Kidney (tissue), 14 donors: ENCODE results near the gene EPHB1. TPM values are rescaled to one million over a fixed set of nuclear protein-coding genes. Genes with fewer than 3 reads are reported as not detected.

ENCODE experiments used
- DNase-seq, 5 donors: peaks; one replicate each; pipeline ENCODE4 v3.0.0-alpha.2; 2013 to 2020
- FAIRE-seq: peaks from 2 replicates; lab custom pipeline; 2012; peaks lifted over from hg19 to GRCh38; lab: Jason Lieb, UNC
- H3K27ac ChIP-seq, 2 donors: one replicate each; pipeline ENCODE4 v1.7.0; 2013; ENCODE audit warnings: low read depth in 2 of 2, low read length in 2 of 2, inconsistent platforms in 1 of 2
- H3K27me3 ChIP-seq: one replicate; pipeline ENCODE4 v1.7.1; 2013; ENCODE audit warnings: low read length, inconsistent platforms; ENCODE audit not compliant: control insufficient read depth, insufficient read depth
- H3K36me3 ChIP-seq, 3 donors: one replicate each; pipeline versions ENCODE4 v1.7.0 to v1.7.1; 2013; ENCODE audit warnings: low read length in 3 of 3, control low read depth in 1 of 3, inconsistent platforms in 1 of 3; ENCODE audit not compliant: insufficient read depth in 3 of 3, control insufficient read depth in 2 of 3
- H3K4me1 ChIP-seq, 3 donors: one replicate each; pipeline versions ENCODE4 v1.7.0 to v1.7.1; 2013; ENCODE audit warnings: low read length in 3 of 3, inconsistent platforms in 1 of 3, low read depth in 1 of 3; ENCODE audit not compliant: control insufficient read depth in 2 of 3, insufficient read depth in 2 of 3
- H3K4me3 ChIP-seq, 3 donors: one replicate each; pipeline versions ENCODE4 v1.7.0 to v1.8.1; 2013; ENCODE audit warnings: low read length in 3 of 3, control low read depth in 1 of 3, inconsistent platforms in 1 of 3
- H3K9ac ChIP-seq, 3 donors: one replicate each; pipeline versions ENCODE4 v1.7.0 to v1.7.1; 2013; ENCODE audit warnings: low read length in 3 of 3, control low read depth in 1 of 3, inconsistent platforms in 1 of 3
- H3K9me3 ChIP-seq, 3 donors: one replicate each; pipeline versions ENCODE4 v1.7.0 to v1.7.1; 2013; ENCODE audit warnings: low read length in 3 of 3, control low read depth in 1 of 3, inconsistent platforms in 1 of 3; ENCODE audit not compliant: control insufficient read depth in 2 of 3, insufficient read depth in 1 of 3
- CTCF ChIP-seq: IDR thresholded peaks from 3 replicates; pipeline ENCODE4 v1.5.1; 2012; ENCODE audit warnings: mild to moderate bottlenecking, moderate library complexity, borderline replicate concordance; ENCODE audit not compliant: insufficient read depth; ENCODE audit errors: extremely low read depth
- intact Hi-C: fragments of 100-400 bp; cut with DNase I; formaldehyde crosslinking; loops from one replicate; pipeline ENCODE4 v1.11.1; 2022
- polyA plus RNA-seq: library from polyadenylated mRNA; stranded (reverse); fragments of 350-450 nt; fragmentation: Illumina TruSeq; extraction: RNeasy Lipid Tissue Mini Kit (QIAGEN cat#74804); gene quantifications from one replicate; pipeline ENCODE4 v1.2.3, GENCODE V29; 2014; ENCODE audit warnings: low read depth, low replicate concordance; ENCODE audit not compliant: insufficient read depth
- total RNA-seq: library from RNA; stranded (reverse); fragmentation: NEBNext Ultra II Directional; extraction: Animal tissue kit (Norgen Biotek cat#: 25700); gene quantifications from one replicate; pipeline ENCODE4 v1.2.1, GENCODE V29; 2021
- donor health status: control.
- donor health status: control.
- donor health status: control.
- donor health status: control.
- donor health status: control.
- donor health status: DM: yes; HTN: yes; CAD: no.
- donor health status: Normal renal cell carcinoma (clear cell type).

Gene EPHB1
- total and polyA plus RNA-seq, 2 donors from 2014 or later: 0.39 to 3.2 TPM

GRCh38 chr3:135083179-135083578 lies 288.1 kb downstream of the EPHB1 start:
- Histone ChIP-seq H3K9me3 (no peaks in the 10 kb centered on the region), H3K4me1 (no peaks in the 10 kb centered on the region), H3K27me3 (no peaks in the 10 kb centered on the region), H3K4me3 (no peak overlapping the region), H3K27ac (no peak overlapping the region), H3K36me3 (no peaks in the 10 kb centered on the region), H3K9ac (no peak overlapping the region)
- no peak for TF ChIP-seq CTCF
- intact Hi-C loops: no loop called here
- no peak for DNase-seq
- no peak for FAIRE-seq

- no peaks in the 10 kb centered on the region for H3K36me3 ChIP-seq
- no peaks in the 10 kb centered on the region for H3K9me3 ChIP-seq
- H3K9ac ChIP-seq: no peak overlapping the region
- H3K27ac ChIP-seq: no peak overlapping the region
- no peaks in the 10 kb centered on the region for H3K4me1 ChIP-seq
- DNase-seq (no peak), FAIRE-seq (no peak)
- H3K4me3 ChIP-seq: no peak overlapping the region
- TF ChIP-seq CTCF: no peak
- H3K27me3 ChIP-seq: no peaks in the 10 kb centered on the region
- intact Hi-C loops: no loop called here
Observed at GRCh38 chr3:135083756-135084155, 288.7 kb downstream of the EPHB1 start.

GRCh38 chr3:135084405-135084804 lies 289.3 kb downstream of the EPHB1 start:
- intact Hi-C loops: no loop called here
- H3K9me3 ChIP-seq: no peaks in the 10 kb centered on the region
- no peak for FAIRE-seq
- no peak overlapping the region for H3K4me3 ChIP-seq
- no peak for TF ChIP-seq CTCF
- no peaks in the 10 kb centered on the region for H3K4me1 ChIP-seq
- no peaks in the 10 kb centered on the region for H3K27me3 ChIP-seq
- no peak overlapping the region for H3K27ac ChIP-seq
- no peak for DNase-seq
- H3K36me3 ChIP-seq: no peaks in the 10 kb centered on the region
- H3K9ac ChIP-seq: no peak overlapping the region

GRCh38 chr3:135084976-135085375 lies 289.9 kb downstream of the EPHB1 start:
- H3K36me3 ChIP-seq: no peaks in the 10 kb centered on the region
- H3K9me3 ChIP-seq: no peaks in the 10 kb centered on the region
- no peak overlapping the region for H3K27ac ChIP-seq
- FAIRE-seq: no peak
- intact Hi-C loops: no loop called here
- no peak overlapping the region for H3K9ac ChIP-seq
- no peak overlapping the region for H3K4me3 ChIP-seq
- TF ChIP-seq CTCF: no peak
- no peaks in the 10 kb centered on the region for H3K4me1 ChIP-seq
- peak in 2 of 5 donors; percentile 32 to 40 for DNase-seq
- H3K27me3 ChIP-seq: no peaks in the 10 kb centered on the region
